ENCODE measurements around the gene PADI4.

- TF ChIP-seq JUND (IDR thresholded peaks at IDR 0.05): no peak
- TF ChIP-seq CTCF (IDR thresholded peaks at IDR 0.05; ENCODE audit: low read depth, low read length, missing input control): no peak
- TF ChIP-seq ATF3 (IDR thresholded peaks at IDR 0.05): no peak
- TF ChIP-seq MAX (IDR thresholded peaks at IDR 0.05): no peak
- TF ChIP-seq RAD21 (IDR thresholded peaks at IDR 0.05): no peak
- no peak for TF ChIP-seq YY1 (IDR thresholded peaks at IDR 0.05)
- no peak for TF ChIP-seq TAF1 (conservative IDR thresholded peaks at IDR 0.05)
- no peak for TF ChIP-seq FOXA1 (IDR thresholded peaks at IDR 0.05)
- no peak for TF ChIP-seq SP1 (IDR thresholded peaks at IDR 0.05)
Observed at GRCh38 chr1:17310068-17310640, 2.2 kb downstream of the PADI4 start.
